Measurements from ENCODE around the gene GPC6.
"Not testable (repeated sequence)": the region's sequence is repeated elsewhere in the genome, so short reads cannot be mapped to it uniquely, and the experiment has no call there.

Gene GPC6

DNA sequence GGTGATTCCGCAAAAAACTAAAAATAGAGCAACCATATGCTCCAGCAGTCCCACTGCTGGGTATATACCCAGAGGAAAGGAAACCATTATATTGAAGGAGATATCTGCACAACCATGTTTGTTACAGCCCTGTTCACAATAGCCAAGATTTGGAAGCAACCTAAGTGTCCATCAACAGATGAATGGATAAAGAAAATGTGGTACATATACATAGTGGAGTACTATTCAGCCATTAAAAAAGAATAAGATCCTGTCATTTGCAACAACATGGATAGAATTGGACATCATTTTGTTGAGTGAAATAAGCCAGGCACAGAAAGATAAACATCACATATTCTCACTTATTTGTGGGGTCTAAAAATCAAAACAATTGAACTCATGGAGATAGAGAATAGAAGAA lies 97.3 kb downstream of the GPC6 start:
- DNase-seq (ENCODE audit: low spot score): not testable (repeated sequence)

DNA sequence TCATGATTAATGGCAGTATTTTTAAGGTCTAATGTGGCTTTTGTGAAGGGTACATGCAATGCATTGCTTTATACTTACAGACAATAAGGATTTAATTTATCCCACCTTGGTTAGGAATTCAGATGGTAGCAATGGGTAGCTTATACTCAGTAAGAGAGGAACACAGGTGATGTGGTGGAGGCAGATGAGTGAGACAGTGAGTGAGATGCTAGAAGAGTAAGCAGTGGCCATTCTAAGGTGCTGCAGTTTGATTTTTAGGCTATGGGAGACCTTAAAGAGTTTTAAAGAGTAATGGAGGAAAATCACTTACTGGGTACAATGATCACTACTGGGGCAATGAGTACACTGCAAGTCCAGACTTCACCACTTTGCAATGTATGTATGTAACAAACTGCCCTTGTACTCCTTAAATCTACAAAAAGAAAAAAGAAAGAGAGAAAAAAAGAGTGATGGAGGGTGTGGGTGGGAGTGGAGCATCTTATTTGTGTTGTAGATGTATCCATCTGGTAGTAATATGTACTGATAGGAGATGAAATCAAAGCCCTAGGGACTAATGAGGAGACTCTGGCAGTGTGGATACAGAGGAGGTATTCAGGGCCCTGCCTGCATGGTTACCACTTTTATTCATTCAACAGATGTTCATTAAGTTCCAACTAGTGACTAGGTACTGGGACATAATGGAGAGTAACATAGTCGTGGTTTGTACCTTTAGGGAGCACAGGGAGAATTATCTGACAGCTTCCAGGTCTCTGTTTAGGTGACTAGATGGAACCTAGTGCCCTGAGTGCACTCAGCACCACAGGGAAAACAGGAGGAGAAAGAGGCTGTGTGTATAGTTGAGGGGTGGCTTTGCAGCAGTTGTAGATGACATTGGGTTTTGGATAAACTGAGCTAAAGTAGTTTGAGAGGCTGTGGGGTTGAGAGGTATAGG lies 99.0 kb downstream of the GPC6 start:
- no peak for DNase-seq (ENCODE audit: low spot score)

- DNase-seq (ENCODE audit: low spot score): no peak
Observed at GRCh38 chr13:93326234-93326811, 99.7 kb downstream of the GPC6 start.

- DNase-seq (ENCODE audit: low spot score): no peak
Observed at GRCh38 chr13:93328943-93329342, 102.3 kb downstream of the GPC6 start.

- DNase-seq (ENCODE audit: low spot score): no peak
Observed at GRCh38 chr13:93336728-93337127, 110.1 kb downstream of the GPC6 start.

GRCh38 chr13:93338030-93338429 lies 111.4 kb downstream of the GPC6 start:
- no peak for DNase-seq (ENCODE audit: low spot score)

GRCh38 chr13:93338906-93339305 lies 112.3 kb downstream of the GPC6 start:
- no peak for DNase-seq (ENCODE audit: low spot score)

DNA sequence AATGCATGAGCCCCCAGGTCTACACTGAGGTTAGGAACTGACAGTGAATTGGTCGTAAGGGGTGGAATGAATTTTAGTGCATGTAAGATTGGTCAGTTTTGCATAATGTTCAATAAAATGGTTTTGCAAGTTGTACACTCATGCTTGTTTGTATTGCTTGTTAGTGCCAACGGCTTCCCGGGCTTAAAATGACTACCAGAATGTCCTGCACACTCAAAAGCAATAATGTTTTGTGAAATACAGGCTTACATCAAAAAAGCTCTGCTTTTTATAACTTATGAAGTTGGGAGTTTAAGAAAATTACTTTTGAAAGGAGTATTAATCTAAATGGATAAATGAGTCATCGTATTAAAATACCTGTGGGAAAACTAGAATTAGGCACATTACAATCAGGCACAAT lies 112.9 kb downstream of the GPC6 start:
- no peak for DNase-seq (ENCODE audit: low spot score)

- DNase-seq (ENCODE audit: low spot score): no peak
Observed at GRCh38 chr13:93341517-93341916, 114.9 kb downstream of the GPC6 start.

GRCh38 chr13:93343097-93343496 lies 116.5 kb downstream of the GPC6 start:
- no peak for DNase-seq (ENCODE audit: low spot score)

- no peak for DNase-seq (ENCODE audit: low spot score)
Observed at GRCh38 chr13:93344048-93344705, 117.6 kb downstream of the GPC6 start.

- DNase-seq (ENCODE audit: low spot score): no peak
Observed at GRCh38 chr13:93345024-93345423, 118.4 kb downstream of the GPC6 start.

GRCh38 chr13:93345770-93346169 lies 119.2 kb downstream of the GPC6 start:
- no peak for DNase-seq (ENCODE audit: low spot score)

GRCh38 chr13:93352616-93353015 lies 126.0 kb downstream of the GPC6 start:
- DNase-seq (ENCODE audit: low spot score): no peak

- DNase-seq (ENCODE audit: low spot score): no peak
Observed at GRCh38 chr13:93355094-93355493, 128.5 kb downstream of the GPC6 start.

DNA sequence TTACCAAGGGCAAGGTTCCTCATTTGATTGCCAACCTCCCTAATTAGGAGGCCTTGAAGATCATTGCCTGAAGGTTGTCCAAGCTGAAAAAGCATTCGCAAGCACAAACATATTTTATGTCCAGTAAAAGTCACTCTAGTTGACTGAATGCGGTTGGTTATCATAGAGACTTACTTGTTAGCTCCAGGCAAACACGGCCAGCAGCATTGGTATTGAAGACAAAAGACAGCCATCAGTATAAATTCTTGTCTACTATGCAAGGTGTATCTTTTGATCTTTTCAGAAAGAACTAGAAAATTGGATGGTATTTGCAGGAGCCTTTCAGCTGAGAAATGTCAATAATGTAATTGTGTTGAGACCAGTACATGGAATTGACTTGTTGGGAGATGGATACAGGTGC lies 129.9 kb downstream of the GPC6 start:
- DNase-seq (ENCODE audit: low spot score): no peak

- no peak for DNase-seq (ENCODE audit: low spot score)
Observed at GRCh38 chr13:93360021-93360420, 133.4 kb downstream of the GPC6 start.

GRCh38 chr13:93361703-93362102 lies 135.1 kb downstream of the GPC6 start:
- DNase-seq (ENCODE audit: low spot score): no peak

DNA sequence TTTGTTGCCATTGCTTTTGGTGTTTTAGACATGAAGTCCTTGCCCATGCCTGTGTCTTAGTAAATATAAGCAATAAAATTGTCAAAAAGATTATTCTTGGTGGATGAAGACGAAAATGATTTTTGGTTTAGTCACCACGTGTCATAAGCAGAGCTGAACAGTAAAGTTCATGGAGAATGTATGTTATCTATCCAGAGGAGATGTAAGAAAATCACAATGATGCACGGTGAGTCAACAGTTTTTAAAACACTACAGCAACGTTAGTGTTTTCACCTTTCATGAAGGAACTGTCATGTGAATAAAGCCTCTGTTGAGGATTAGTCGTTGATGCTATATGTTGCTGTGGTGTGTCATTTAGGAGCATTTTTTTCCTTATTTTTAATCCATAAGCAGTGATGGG lies 137.6 kb downstream of the GPC6 start:
- no peak for DNase-seq (ENCODE audit: low spot score)

- DNase-seq (ENCODE audit: low spot score): no peak
Observed at GRCh38 chr13:93368296-93368695, 141.7 kb downstream of the GPC6 start.

DNA sequence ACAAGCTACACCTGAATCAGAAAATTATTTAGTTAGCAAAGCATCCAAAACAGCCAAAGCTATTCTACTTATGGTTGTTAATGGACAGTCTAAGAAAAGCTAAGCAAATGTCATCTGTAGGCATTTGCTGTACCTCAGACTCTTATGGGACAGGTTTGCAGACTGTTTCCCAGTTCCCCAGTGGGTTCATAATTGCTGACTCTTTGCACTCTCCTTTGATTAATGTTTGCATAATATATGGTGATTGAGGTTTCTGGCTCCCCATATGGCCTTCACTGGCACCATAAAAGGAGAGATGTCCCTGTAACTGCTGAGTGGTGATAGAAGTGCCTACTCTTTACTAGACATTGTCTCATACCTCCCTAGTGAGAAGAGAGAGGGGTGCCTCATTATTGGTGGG lies 142.1 kb downstream of the GPC6 start:
- DNase-seq (ENCODE audit: low spot score): no peak

DNA sequence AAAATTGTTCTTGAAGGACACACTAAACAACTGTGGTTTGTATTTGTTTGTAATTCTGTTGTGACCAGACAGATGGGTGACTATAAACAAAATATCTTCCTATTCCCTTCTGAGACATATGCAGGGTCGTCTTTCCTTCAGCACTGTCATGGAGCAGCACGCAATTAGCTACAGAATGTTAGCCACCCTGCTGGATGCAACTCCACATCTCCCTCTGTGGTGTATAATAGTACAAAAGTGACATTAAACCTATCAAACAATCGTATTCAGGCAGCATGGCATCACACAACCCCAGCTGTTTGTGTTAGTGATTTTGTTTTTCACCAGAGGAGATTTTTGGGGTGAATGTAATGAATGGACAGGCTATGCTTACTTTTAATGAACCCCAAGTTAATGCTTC lies 146.2 kb downstream of the GPC6 start:
- DNase-seq (ENCODE audit: low spot score): no peak

- no peak for DNase-seq (ENCODE audit: low spot score)
Observed at GRCh38 chr13:93375491-93375890, 148.9 kb downstream of the GPC6 start.

Measured in CD4-positive, alpha-beta T cell treated with Interleukin-15 for 4 hours (primary cell).